ENCODE data around the gene TIGD3. TPM values are rescaled to one million over a fixed set of nuclear protein-coding genes. Genes with fewer than 3 reads are reported as not detected.

TIGD3 gene
- total RNA-seq, 4 donors from 2014 or later = 0.27 to 0.67 TPM; not detected in 2

GRCh38 chr11:65404638-65405339, 50.2 kb downstream of the TIGD3 start:
- Histone ChIP-seq H3K36me3 (peaks cover 0 to 95% of the 10 kb centered on the region in 2 donors), H3K27ac (peak overlapping the region in 3 of 4 donors; percentile 1 to 61 (median 6)), H3K4me3 (no peak overlapping the region), H3K9me3 (no peaks in the 10 kb centered on the region), H3K4me1 (peaks cover 0 to 16% (median 0%) of the 10 kb centered on the region in 3 donors), H3K27me3 (no peaks in the 10 kb centered on the region)
- no peak for TF ChIP-seq CTCF (IDR thresholded peaks at IDR 0.05)
- no peak for TF ChIP-seq POLR2AphosphoS5 (IDR thresholded peaks at IDR 0.05)
- TF ChIP-seq POLR2A (IDR thresholded peaks at IDR 0.05) = no peak
- no peak for TF ChIP-seq EP300 (IDR thresholded peaks at IDR 0.05)
- peak; percentile 54 for ATAC-seq
- 85 to 95% methylated on average over 4 to 5 of the region's 24 CpGs for WGBS, 2 donors (ENCODE audit: low coverage in 1 of 2)

Other genes starting within 250 kb of the TIGD3 start
- gene TM7SF2, start 242.9 kb upstream of the TIGD3 start, total RNA-seq = 10 to 100 TPM in 3 of 4 donors, 1 to 10 TPM in 1; 7.1 to 25.2 (median 18.3) TPM
- gene ZNHIT2, start 237.1 kb upstream of the TIGD3 start, total RNA-seq = 10 to 100 TPM; 13.6 to 19.1 (median 15.4) TPM
- 100 to 1,000 TPM; 464 to 971 (median 566) TPM for gene FAU, start 232.6 kb upstream of the TIGD3 start, total RNA-seq
- 100 to 1,000 TPM in 1 of 4 donors, 10 to 100 TPM in 3; 83.9 to 114 (median 94.1) TPM for gene MRPL49, start 232.4 kb upstream of the TIGD3 start, total RNA-seq
- gene SYVN1, start 220.2 kb upstream of the TIGD3 start, total RNA-seq = 10 to 100 TPM; 19.0 to 38.7 (median 26.0) TPM
- gene SPDYC, start 184.5 kb upstream of the TIGD3 start, total RNA-seq = not detected
- 100 to 1,000 TPM; 100 to 196 (median 156) TPM for gene CAPN1, start 172.8 kb upstream of the TIGD3 start, total RNA-seq
- 10 to 100 TPM in 2 of 4 donors, 1 to 10 TPM in 2; 7.7 to 18.5 (median 13.2) TPM for gene POLA2, start 92.8 kb upstream of the TIGD3 start, total RNA-seq
- 10 to 100 TPM; 26.3 to 63.4 (median 42.8) TPM for gene CDC42EP2, start 39.9 kb upstream of the TIGD3 start, total RNA-seq
- 10 to 100 TPM; 42.5 to 72.7 (median 62.1) TPM for gene DPF2, start 20.9 kb upstream of the TIGD3 start, total RNA-seq
- 10 to 100 TPM in 1 of 4 donors, 1 to 10 TPM in 3; 3.7 to 11.5 (median 7.5) TPM for gene SLC25A45, start 27.9 kb downstream of the TIGD3 start, total RNA-seq
- gene FRMD8, start 31.9 kb downstream of the TIGD3 start, total RNA-seq = 10 to 100 TPM; 19.9 to 31.5 (median 21.3) TPM
- 100 to 1,000 TPM in 2 of 4 donors, 10 to 100 TPM in 2; 21.0 to 341 (median 183) TPM for gene NEAT1, start 68.0 kb downstream of the TIGD3 start, total RNA-seq
- gene MALAT1, start 144.3 kb downstream of the TIGD3 start, total RNA-seq = over 10,000 TPM in 2 of 4 donors, 1,000 to 10,000 TPM in 2; 2,194 to 20,520 (median 8,164) TPM
- 10 to 100 TPM; 70.6 to 97.6 (median 89.2) TPM for gene SCYL1, start 170.3 kb downstream of the TIGD3 start, total RNA-seq
- gene LTBP3, start 203.6 kb downstream of the TIGD3 start, total RNA-seq = 100 to 1,000 TPM in 3 of 4 donors, 10 to 100 TPM in 1; 90.6 to 173 (median 139) TPM
- gene ZNRD2, start 215.7 kb downstream of the TIGD3 start, total RNA-seq = 10 to 100 TPM; 38.4 to 73.5 (median 43.5) TPM
- gene FAM89B, start 217.8 kb downstream of the TIGD3 start, total RNA-seq = 10 to 100 TPM; 36.6 to 68.3 (median 55.0) TPM
- 100 to 1,000 TPM; 172 to 329 (median 202) TPM for gene EHBP1L1, start 221.3 kb downstream of the TIGD3 start, total RNA-seq
- 1 to 10 TPM in 1 of 4 donors, under 1 TPM in 2, not detected in 1; 0.40 to 1.5 (median 0.93) TPM for gene KCNK7, start 241.0 kb downstream of the TIGD3 start, total RNA-seq

All from gastroesophageal sphincter (tissue), 4 donors.